Subcutaneous abdominal adipose tissue (tissue), 5 donors: ENCODE data around the gene ACCSL.

Experiments
- H3K27ac ChIP-seq: one replicate; pipeline ENCODE4 v1.7.0; 2013; ENCODE audit warnings: low read depth, mild to moderate bottlenecking, inconsistent platforms, low read length, moderate library complexity
- H3K27me3 ChIP-seq, 5 donors: one replicate each; pipeline ENCODE4 v1.7.0; 2013; ENCODE audit warnings: low read length in 5 of 5, inconsistent platforms in 1 of 5; ENCODE audit not compliant: control insufficient read depth in 5 of 5, insufficient read depth in 4 of 5
- H3K36me3 ChIP-seq, 5 donors: one replicate each; pipeline ENCODE4 v1.7.0; 2013; ENCODE audit warnings: low read length in 5 of 5; ENCODE audit not compliant: control insufficient read depth in 5 of 5, insufficient read depth in 5 of 5
- H3K4me1 ChIP-seq, 5 donors: one replicate each; pipeline ENCODE4 v1.7.0; 2013; ENCODE audit warnings: low read length in 5 of 5, mild to moderate bottlenecking in 3 of 5, moderate library complexity in 1 of 5; ENCODE audit not compliant: control insufficient read depth in 5 of 5, insufficient read depth in 5 of 5
- H3K4me3 ChIP-seq, 5 donors: one replicate each; pipeline ENCODE4 v1.7.0; 2013; ENCODE audit warnings: low read length in 5 of 5, low read depth in 1 of 5
- H3K9ac ChIP-seq, 5 donors: one replicate each; pipeline ENCODE4 v1.7.0; 2013; ENCODE audit warnings: low read length in 5 of 5, mild to moderate bottlenecking in 4 of 5, moderate library complexity in 3 of 5
- H3K9me3 ChIP-seq, 5 donors: one replicate each; pipeline ENCODE4 v1.7.0; 2013; ENCODE audit warnings: low read length in 5 of 5; ENCODE audit not compliant: control insufficient read depth in 5 of 5
- donor health status: healthy.
- donor health status: healthy.
- donor health status: healthy.
- donor health status: healthy.
- donor health status: healthy.

ACCSL gene

DNA sequence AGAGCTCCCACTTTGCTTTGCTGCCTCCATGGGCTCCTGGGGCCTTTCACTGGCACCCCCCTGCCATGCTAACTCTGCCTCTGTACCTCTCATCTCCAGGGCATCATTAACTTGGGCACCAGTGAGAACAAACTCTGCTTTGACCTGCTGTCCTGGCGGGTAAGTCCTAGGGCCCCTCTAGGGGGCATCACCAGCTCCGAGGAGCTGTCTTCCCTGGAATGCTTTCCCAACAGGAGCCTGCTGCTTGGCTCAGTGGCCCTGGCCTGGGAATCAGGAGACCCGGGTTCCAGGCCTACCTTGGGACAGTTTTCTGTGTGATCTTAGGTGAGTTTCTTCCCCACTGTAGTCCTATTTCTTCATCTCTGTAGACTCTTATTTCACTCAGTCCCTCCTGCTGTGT is 23.4 kb downstream of the ACCSL start:
- Histone ChIP-seq H3K4me1 (peaks cover 0 to 18% (median 10%) of the 10 kb centered on the region in 5 donors), H3K36me3 (peaks cover 0 to 60% (median 43%) of the 10 kb centered on the region in 5 donors), H3K9ac (no peak overlapping the region), H3K4me3 (no peak overlapping the region), H3K27ac (no peak overlapping the region), H3K9me3 (no peaks in the 10 kb centered on the region), H3K27me3 (no peaks in the 10 kb centered on the region)

DNA sequence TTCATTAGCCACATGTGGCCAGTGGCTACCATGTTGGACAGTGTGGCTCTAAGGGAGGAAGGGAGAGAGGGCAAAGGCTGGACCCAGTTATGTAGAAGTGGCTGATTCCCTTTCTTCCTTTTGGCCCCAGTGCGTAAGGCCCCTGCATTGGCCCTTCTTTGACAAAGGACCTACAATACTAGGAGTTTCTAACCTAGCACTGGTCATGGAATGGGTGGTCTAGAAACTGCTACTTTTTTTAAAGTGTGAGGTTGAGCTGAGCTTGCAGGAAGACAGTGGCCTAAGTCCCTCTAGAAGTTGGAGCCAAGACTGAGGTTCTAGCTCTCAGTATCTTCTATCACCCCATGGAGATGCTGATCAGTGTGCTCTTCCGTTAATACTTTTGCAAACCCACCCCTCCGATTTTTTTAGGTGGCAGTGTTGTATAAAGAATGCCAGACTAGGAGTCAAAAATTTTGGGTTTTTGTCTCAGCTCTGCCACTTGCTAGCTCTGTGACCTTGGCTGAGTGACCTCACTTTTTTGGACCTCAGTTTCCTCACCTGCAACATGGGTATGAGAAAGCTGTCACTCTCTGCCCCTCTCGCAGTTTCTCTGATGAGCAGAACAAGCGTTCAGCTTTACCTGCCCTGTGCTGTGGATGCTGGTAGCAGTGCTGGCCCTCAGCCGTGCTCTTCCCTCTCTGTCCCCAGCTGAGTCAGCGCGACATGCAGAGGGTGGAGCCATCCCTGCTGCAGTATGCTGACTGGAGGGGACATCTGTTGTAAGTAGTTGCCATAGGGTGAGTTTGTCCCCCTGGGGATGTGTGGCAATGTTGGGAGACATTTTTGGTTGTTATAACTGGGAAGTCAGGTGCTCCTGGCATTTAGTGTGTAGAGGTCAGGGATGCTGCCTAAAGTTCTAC is 25.2 kb downstream of the ACCSL start:
- Histone ChIP-seq H3K4me3 (no peak overlapping the region), H3K27ac (no peak overlapping the region), H3K27me3 (no peaks in the 10 kb centered on the region), H3K9me3 (no peaks in the 10 kb centered on the region), H3K9ac (no peak overlapping the region), H3K4me1 (peaks cover 0 to 6% (median 0%) of the 10 kb centered on the region in 5 donors), H3K36me3 (peaks cover 0 to 76% (median 49%) of the 10 kb centered on the region in 5 donors)

DNA sequence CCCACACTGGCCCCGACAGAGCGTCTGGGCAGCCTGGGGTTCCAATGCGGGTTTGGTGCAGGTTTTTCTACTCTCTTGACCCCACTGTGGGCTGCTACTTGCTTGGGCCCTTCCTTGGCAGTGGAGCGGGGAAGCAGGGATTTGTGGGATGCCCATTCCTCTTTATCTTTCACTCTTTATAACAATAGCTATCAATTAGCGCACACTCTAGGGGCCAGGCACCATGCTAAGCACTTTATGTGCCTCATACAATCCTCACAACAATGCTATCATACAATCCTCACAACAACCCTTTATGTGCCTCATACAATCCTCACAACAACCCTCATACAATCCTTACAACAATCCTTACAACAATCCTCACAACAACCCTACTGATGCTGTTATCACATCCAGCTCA is 31.0 kb downstream of the ACCSL start:
- H3K27me3 ChIP-seq = no peaks in the 10 kb centered on the region
- peaks cover 9 to 91% (median 63%) of the 10 kb centered on the region in 5 donors for H3K36me3 ChIP-seq
- no peak overlapping the region for H3K4me3 ChIP-seq
- no peak overlapping the region for H3K27ac ChIP-seq
- no peaks in the 10 kb centered on the region for H3K9me3 ChIP-seq
- H3K9ac ChIP-seq = no peak overlapping the region
- no peaks in the 10 kb centered on the region for H3K4me1 ChIP-seq

DNA sequence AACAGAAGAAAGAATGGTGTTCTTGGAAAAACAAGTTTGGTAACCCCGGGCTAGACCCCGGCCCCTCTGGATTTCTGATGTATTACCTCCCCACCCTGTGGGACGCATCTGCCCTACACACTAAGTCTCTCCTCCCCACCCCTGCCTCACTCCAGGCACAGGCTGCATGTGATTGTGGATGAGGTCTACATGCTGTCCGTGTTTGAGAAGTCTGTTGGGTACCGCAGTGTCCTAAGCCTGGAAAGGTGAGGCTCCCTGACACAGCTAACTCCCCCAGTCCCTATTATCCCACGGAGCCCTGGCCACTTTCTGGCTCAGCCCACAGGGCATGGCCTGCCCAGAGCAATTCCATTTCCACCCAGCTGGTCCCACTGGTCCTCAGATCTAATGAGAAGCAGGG is 31.6 kb downstream of the ACCSL start:
- no peaks in the 10 kb centered on the region for H3K9me3 ChIP-seq
- H3K4me3 ChIP-seq = no peak overlapping the region
- no peaks in the 10 kb centered on the region for H3K4me1 ChIP-seq
- H3K27ac ChIP-seq = no peak overlapping the region
- peaks cover 13 to 93% (median 63%) of the 10 kb centered on the region in 5 donors for H3K36me3 ChIP-seq
- no peak overlapping the region for H3K9ac ChIP-seq
- H3K27me3 ChIP-seq = no peaks in the 10 kb centered on the region

DNA sequence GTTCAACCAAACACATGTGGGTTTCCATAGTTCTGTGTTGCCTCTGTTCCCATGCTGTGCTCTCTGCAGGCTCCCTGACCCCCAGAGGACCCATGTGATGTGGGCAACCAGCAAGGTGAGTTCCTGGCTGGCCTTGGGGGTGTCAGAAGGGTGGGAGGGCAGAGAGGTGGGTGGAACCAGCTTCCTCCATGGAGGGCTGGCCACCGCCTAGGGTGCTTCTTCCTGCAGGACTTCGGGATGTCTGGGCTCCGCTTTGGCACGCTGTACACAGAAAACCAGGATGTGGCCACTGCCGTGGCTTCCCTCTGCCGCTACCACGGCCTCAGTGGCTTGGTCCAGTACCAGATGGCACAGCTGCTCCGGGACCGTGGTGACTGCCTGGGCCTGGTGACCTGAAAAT is 33.2 kb downstream of the ACCSL start:
- Histone ChIP-seq H3K27me3 (no peaks in the 10 kb centered on the region), H3K27ac (no peak overlapping the region), H3K9me3 (peaks cover 0 to 4% (median 0%) of the 10 kb centered on the region in 5 donors), H3K4me3 (no peak overlapping the region), H3K36me3 (peaks cover 13 to 80% (median 51%) of the 10 kb centered on the region in 5 donors), H3K9ac (no peak overlapping the region), H3K4me1 (no peaks in the 10 kb centered on the region)

DNA sequence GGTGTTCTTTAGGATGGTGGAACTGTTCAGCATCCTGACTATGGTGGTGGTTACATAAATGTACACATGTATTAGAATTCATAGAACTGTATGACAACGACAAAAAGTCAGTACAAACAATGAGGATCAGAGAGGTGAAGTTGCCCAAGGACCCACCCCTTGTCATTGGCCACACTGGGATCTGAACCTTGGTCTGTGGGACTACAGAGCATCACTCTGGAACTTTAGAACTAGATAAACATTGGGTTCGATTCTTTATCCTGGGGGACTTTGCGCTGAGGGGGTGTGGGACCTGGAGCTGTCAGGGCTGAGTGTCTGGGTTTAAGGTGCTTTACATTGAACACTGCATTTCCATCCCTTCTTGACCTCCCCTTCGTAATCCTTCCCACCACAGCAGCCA is 34.9 kb downstream of the ACCSL start:
- Histone ChIP-seq H3K36me3 (peaks cover 13 to 67% (median 47%) of the 10 kb centered on the region in 5 donors), H3K9me3 (peaks cover 0 to 4% (median 0%) of the 10 kb centered on the region in 5 donors), H3K4me1 (no peaks in the 10 kb centered on the region), H3K4me3 (no peak overlapping the region), H3K9ac (no peak overlapping the region), H3K27ac (no peak overlapping the region), H3K27me3 (no peaks in the 10 kb centered on the region)

DNA sequence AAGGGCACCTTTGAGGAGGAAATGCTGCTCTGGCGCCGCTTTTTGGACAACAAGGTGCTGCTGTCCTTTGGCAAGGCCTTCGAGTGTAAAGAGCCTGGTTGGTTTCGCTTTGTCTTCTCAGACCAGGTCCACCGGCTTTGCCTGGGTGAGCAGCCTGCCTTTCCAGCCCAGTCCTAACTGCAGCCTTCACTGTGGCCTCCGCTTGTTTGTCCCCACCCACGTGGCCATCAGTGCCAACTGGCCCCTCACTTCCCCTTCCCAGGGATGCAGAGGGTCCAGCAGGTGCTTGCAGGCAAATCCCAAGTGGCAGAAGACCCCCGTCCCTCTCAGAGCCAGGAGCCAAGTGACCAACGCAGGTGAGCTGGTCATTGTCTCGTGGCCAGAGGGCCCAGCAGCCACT is 35.7 kb downstream of the ACCSL start:
- Histone ChIP-seq H3K27ac (no peak overlapping the region), H3K9me3 (peaks cover 0 to 4% (median 0%) of the 10 kb centered on the region in 5 donors), H3K36me3 (peaks cover 13 to 59% (median 41%) of the 10 kb centered on the region in 5 donors), H3K9ac (no peak overlapping the region), H3K4me3 (no peak overlapping the region), H3K27me3 (no peaks in the 10 kb centered on the region), H3K4me1 (no peaks in the 10 kb centered on the region)

DNA sequence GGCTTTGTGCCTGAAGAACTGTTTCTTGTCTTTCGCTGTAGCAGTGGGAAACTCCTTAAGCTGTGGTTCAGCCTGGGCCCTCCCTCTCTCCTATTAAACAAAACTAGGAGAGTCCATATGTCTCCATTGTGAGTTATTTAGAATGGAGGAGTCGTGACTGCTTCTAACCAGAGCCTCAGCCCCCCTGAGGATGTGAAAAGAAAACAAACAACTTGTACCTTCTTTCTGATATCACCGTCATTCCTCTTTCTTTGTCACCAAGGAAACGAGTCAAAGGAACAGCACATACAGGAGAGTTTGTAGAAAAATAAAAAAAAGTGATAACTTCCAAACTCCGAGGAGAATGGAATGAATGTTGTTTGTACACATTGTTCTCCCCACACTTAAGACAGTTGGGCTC is 36.1 kb downstream of the ACCSL start:
- no peaks in the 10 kb centered on the region for H3K4me1 ChIP-seq
- H3K4me3 ChIP-seq = no peak overlapping the region
- H3K36me3 ChIP-seq = peaks cover 13 to 54% (median 37%) of the 10 kb centered on the region in 5 donors
- H3K27ac ChIP-seq = no peak overlapping the region
- no peak overlapping the region for H3K9ac ChIP-seq
- H3K9me3 ChIP-seq = peaks cover 0 to 4% (median 0%) of the 10 kb centered on the region in 5 donors
- H3K27me3 ChIP-seq = no peaks in the 10 kb centered on the region

DNA sequence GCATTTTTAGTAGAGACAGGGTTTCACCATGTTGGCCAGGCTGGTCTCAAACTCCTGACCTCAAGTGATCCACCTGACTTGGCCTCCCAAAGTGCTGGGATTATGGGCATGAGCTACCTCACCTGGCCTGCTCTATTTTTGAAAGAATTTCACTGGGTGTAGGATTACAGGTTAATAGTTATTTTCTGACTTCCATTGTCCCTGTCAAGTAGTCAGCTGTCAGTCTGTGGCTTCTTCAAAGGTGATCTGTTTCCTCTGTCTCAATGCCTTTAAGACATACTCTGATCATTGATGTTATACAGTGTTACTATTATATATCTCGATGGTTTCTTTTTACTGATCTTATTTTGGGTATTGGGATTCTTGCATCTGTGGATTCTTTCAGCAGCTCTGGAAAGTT is 37.5 kb downstream of the ACCSL start:
- peaks cover 0 to 4% (median 0%) of the 10 kb centered on the region in 5 donors for H3K9me3 ChIP-seq
- no peaks in the 10 kb centered on the region for H3K27me3 ChIP-seq
- no peak overlapping the region for H3K9ac ChIP-seq
- no peak overlapping the region for H3K27ac ChIP-seq
- H3K4me1 ChIP-seq = no peaks in the 10 kb centered on the region
- no peak overlapping the region for H3K4me3 ChIP-seq
- H3K36me3 ChIP-seq = peaks cover 17 to 43% (median 28%) of the 10 kb centered on the region in 5 donors

DNA sequence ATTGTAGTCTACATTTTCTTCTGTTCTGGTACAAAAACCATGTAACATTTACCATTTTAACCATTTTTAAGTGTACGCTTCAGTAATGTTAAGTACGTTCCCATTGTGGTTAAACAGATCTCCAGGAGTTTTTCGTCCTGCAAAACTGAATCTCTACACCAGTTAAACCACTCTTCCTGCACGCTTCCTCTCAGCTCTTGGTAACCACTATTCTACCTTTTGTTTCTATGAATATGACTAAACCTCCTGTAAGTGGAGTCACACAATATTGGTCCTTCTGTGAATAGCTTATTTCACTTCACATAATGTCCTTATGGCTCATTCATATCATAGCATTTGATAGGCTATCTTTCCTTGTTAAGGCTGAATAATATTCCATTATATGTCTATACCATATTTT is 40.6 kb downstream of the ACCSL start:
- no peak overlapping the region for H3K4me3 ChIP-seq
- H3K36me3 ChIP-seq = peaks cover 5 to 13% (median 8%) of the 10 kb centered on the region in 5 donors
- peaks cover 0 to 6% (median 0%) of the 10 kb centered on the region in 5 donors for H3K4me1 ChIP-seq
- no peak overlapping the region for H3K9ac ChIP-seq
- peaks cover 0 to 4% (median 0%) of the 10 kb centered on the region in 5 donors for H3K9me3 ChIP-seq
- H3K27ac ChIP-seq = no peak overlapping the region
- no peaks in the 10 kb centered on the region for H3K27me3 ChIP-seq
